ENCODE results near the gene RNF123.

Gene RNF123

GRCh38 chr3:49727154-49727923 is 38.0 kb downstream of the RNF123 start:
- TF ChIP-seq FOXP2 (optimal IDR thresholded peaks at IDR 0.05; ENCODE audit: borderline replicate concordance, extremely low read depth, extremely low read length, insufficient read depth) (no peak), TAF1 (IDR thresholded peaks at IDR 0.05; ENCODE audit: borderline replicate concordance, insufficient read depth, low read length) (no peak), POLR2AphosphoS5 (IDR thresholded peaks at IDR 0.05; ENCODE audit: low read depth, low read length) (no peak), REST (IDR thresholded peaks at IDR 0.05; ENCODE audit: insufficient read depth in 1 of 2, low read depth in 2 of 2, low read length in 2 of 2) (no peak), SIN3A (IDR thresholded peaks at IDR 0.05; ENCODE audit: borderline replicate concordance, insufficient read depth, low read length) (no peak)

GRCh38 chr3:49727924-49728361 is 38.6 kb downstream of the RNF123 start:
- TF ChIP-seq TAF1 (IDR thresholded peaks at IDR 0.05; ENCODE audit: borderline replicate concordance, insufficient read depth, low read length), result no peak
- TF ChIP-seq POLR2AphosphoS5 (IDR thresholded peaks at IDR 0.05; ENCODE audit: low read depth, low read length), result no peak
- TF ChIP-seq REST (IDR thresholded peaks at IDR 0.05; ENCODE audit: insufficient read depth in 1 of 2, low read depth in 2 of 2, low read length in 2 of 2), result no peak
- no peak for TF ChIP-seq SIN3A (IDR thresholded peaks at IDR 0.05; ENCODE audit: borderline replicate concordance, insufficient read depth, low read length)
- no peak for TF ChIP-seq FOXP2 (optimal IDR thresholded peaks at IDR 0.05; ENCODE audit: borderline replicate concordance, extremely low read depth, extremely low read length, insufficient read depth)

GRCh38 chr3:49729966-49730609 is 40.7 kb downstream of the RNF123 start:
- TF ChIP-seq SIN3A (IDR thresholded peaks at IDR 0.05; ENCODE audit: borderline replicate concordance, insufficient read depth, low read length), result no peak
- TF ChIP-seq TAF1 (IDR thresholded peaks at IDR 0.05; ENCODE audit: borderline replicate concordance, insufficient read depth, low read length), result no peak
- TF ChIP-seq FOXP2 (optimal IDR thresholded peaks at IDR 0.05; ENCODE audit: borderline replicate concordance, extremely low read depth, extremely low read length, insufficient read depth), result no peak
- TF ChIP-seq POLR2AphosphoS5 (IDR thresholded peaks at IDR 0.05; ENCODE audit: low read depth, low read length), result no peak
- no peak for TF ChIP-seq REST (IDR thresholded peaks at IDR 0.05; ENCODE audit: insufficient read depth in 1 of 2, low read depth in 2 of 2, low read length in 2 of 2)

GRCh38 chr3:49732597-49732996 is 43.2 kb downstream of the RNF123 start:
- TF ChIP-seq TAF1 (IDR thresholded peaks at IDR 0.05; ENCODE audit: borderline replicate concordance, insufficient read depth, low read length) (no peak), POLR2AphosphoS5 (IDR thresholded peaks at IDR 0.05; ENCODE audit: low read depth, low read length) (no peak), SIN3A (IDR thresholded peaks at IDR 0.05; ENCODE audit: borderline replicate concordance, insufficient read depth, low read length) (no peak), REST (IDR thresholded peaks at IDR 0.05; ENCODE audit: insufficient read depth in 1 of 2, low read depth in 2 of 2, low read length in 2 of 2) (no peak), FOXP2 (optimal IDR thresholded peaks at IDR 0.05; ENCODE audit: borderline replicate concordance, extremely low read depth, extremely low read length, insufficient read depth) (no peak)

Measured in PFSK-1 (cell line).